H1 (cell line): ENCODE data around the gene ALG5. TPM values are rescaled to one million over a fixed set of nuclear protein-coding genes. Genes with fewer than 3 reads are reported as not detected.

ENCODE experiments used
- polyA plus RNA-seq, 7 experiments: library from polyadenylated mRNA; depleted of rRNA in 3 of 7; stranded (reverse) in 5 of 7; unstranded in 2 of 7; fragments of >200 nt in 5 of 7; fragments of 200-250 nt in 2 of 7; gene quantifications; 1 replicate in 5 of 7; 2 replicates in 1 of 7; 4 replicates in 1 of 7; pipeline versions ENCODE4 v1.2.1 to v1.2.3, GENCODE V29; 2011 to 2013; ENCODE audit warnings: missing spikeins in 2 of 7, mixed read lengths in 2 of 7
- total RNA-seq: library from RNA; stranded (reverse); fragmentation: NEBNext Ultra II Directional; extraction: Animal tissue kit (Norgen Biotek cat#: 25700); gene quantifications from 2 replicates; pipeline ENCODE4 v1.2.1, GENCODE V29; 2021
- TF ChIP-seq, protein P1 (sequence below): IDR thresholded peaks from 2 replicates; pipeline ENCODE4 v1.6.1; 2011; ENCODE audit warnings: low read depth, mild to moderate bottlenecking, low read length; ENCODE audit not compliant: insufficient read depth

The ALG5 gene
- total and polyA plus RNA-seq, 2 of the 8 experiments (the other 6 are each of a cell fraction or from before 2014, with no cell fraction given), result 15.0 to 24.3 TPM

DNA sequence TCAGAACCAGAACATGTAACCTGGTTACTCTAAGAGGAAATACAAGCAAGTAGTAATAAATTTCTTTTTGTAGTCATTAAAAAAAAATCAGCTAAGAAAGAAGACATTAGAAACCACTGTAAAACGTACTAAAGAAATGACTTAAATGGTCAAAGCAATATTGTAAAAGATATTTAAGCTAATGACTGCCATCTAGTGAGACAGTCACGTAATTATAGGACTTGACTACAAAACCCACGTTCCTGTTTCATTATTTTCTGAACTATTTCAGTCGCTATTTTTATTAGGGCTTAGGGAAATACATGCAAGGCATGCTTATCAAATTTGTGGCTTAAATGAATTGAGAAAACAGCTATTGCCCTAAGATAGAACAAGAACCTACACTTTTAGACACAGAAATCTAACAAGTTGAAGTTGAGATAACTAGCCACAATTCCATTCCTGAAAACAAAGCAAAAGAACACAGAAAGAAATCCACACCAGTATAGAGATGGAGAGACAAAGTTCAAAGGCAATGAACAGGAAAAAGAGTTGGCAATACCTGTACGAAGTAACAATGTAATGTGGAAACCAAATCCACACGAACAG lies 17.9 kb downstream of the ALG5 start (continued):
- TF ChIP-seq, protein P1, sequence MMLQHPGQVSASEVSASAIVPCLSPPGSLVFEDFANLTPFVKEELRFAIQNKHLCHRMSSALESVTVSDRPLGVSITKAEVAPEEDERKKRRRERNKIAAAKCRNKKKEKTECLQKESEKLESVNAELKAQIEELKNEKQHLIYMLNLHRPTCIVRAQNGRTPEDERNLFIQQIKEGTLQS, result no peak
- TF ChIP-seq, all 59 proteins: peak for 2
